HuH-7 (cell line): ENCODE measurements around the gene MRPS12.

Experiments
- DNase-seq: peaks from one replicate; pipeline ENCODE4 v3.0.0; 2011; ENCODE audit warnings: low spot score

MRPS12 gene

DNA sequence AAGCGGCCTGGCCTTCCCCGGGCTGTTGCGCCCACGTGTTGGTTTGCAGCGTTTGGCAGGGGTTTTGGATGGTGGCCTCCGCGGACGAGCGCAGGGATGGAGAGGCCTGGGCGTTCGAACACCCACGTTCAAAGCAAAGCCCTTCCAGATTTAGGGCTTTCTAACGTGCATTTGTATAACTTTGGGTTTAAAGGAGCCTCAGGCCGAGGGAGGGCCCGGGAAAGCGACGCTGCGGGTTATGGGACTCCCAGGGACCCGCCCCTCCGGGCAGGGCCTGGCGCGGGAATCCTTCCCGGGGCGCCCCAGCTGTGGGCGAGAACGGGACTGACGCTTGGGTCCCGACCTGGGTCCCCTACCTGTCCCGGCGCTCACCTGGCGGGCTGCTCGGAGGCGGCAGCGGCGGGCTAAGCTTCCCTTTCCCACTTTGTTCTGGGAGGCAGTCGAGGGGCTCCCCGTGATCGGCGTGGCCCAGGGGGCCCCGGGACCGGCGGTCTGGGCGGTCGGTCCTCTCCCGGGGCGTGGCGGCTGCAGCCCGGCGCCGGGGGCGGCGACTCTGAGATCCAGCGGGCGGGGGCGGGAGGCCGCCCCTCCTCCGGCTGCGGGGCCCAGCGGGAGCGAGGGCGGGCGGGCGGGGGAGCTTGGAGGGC lies 44.6 kb downstream of the MRPS12 start, which contains the start of gene FBXO17:
Gene FBXO17, minus strand, starts transcription at position 529 of the 647 bp plus-strand sequence. CDS start 25,423 bp downstream, outside the sequence.
- DNase-seq, result peak; percentile 68

DNA sequence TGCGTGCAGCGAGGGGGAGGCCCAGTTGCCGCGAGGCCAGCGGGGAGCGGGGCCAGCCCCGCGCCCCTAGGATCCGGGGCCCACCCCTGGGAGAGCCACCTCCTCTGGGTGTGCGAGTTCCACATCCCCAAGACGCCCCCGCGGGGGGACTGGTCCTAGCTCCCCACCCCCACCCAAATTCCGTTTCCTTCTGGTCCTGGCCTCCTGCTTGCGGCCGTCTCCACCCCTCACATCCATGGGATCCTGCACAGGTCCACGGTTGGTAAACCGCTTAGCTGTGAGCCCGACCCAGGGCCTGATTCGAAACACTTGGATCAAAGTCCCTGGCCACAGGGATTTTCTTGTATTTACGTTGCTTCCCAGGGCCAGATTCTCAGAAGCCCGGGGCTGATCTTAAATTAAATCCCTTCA lies 45.1 kb downstream of the MRPS12 start:
- peak; percentile 56 for DNase-seq

- no peak for DNase-seq
These were observed 46.9 kb downstream of the MRPS12 start for GRCh38 chr19:38977445-38978325.

GRCh38 chr19:38978326-38978689 lies 47.6 kb downstream of the MRPS12 start:
- DNase-seq, result no peak

DNA sequence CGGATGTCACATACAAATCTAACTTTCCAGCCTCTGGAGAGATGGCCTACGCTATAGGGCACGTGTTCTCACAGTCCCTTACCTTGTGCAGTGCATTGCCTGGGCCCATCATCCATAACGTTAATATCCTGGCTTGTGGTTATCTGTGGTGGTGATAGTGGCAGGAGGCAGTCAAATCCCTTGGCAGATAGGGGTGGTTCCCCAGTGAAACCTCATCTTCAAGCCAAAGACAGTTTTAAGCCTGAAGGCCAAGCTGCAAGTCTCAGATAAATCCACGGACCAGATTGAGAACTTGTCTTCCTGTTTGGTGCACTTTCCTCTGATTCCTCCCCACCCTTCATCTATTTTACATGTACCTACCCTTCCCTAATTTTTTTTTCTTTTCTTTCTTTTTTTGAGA lies 49.1 kb downstream of the MRPS12 start:
- DNase-seq, result no peak

- no peak for DNase-seq
These were observed 50.0 kb downstream of the MRPS12 start for GRCh38 chr19:38980583-38981374.
